ENCODE data around the gene FKBP7. TPM values are rescaled to one million over a fixed set of nuclear protein-coding genes. Genes with fewer than 3 reads are reported as not detected.

Gene FKBP7
- total RNA-seq, 2 experiments from 2014 or later, result 8.3 to 8.5 TPM

DNA sequence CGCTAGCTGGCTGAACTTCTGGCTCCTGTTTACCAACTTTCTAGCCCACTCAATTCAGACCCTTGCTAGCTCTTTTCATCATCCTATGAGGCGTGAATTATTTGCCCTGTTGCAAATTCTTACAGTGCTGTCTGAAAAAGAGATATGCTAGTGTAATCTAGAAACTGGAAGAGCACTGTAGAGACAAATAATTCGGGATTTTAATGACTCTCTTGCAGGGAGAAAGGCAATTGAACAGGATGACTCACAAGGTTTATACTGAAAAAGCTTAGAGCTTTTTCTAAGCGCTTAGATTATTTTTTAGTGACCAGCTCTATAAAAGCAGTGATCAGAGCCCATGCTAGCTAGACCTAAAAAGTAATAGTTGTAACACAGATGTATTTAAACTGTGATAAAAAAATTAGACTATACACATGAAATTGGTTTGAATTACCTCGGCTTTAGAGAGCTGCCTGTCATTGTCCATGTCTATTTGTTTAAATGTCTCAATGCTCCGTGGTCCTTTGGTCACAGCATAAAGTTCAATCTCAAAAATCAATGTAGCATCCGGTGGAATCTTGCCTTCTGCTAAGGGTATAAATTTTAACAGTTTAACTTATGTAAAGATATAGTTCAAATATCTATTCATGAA is 9.1 kb downstream of the FKBP7 start:
- no peak for DNase-seq (ENCODE audit: low spot score)
- Histone ChIP-seq H3K36me3 (ENCODE audit: insufficient read depth, low read length) (peaks cover 32% of the 10 kb centered on the region), H3K27ac (ENCODE audit: low read depth, low read length, poor library complexity, severe bottlenecking) (no peak overlapping the region), H3K79me2 (ENCODE audit: insufficient read depth, low read depth, low read length) (no peaks in the 10 kb centered on the region), H4K20me1 (ENCODE audit: insufficient read depth, low read length) (no peaks in the 10 kb centered on the region), H3K4me1 (ENCODE audit: insufficient read depth, low read length, poor library complexity, severe bottlenecking) (no peaks in the 10 kb centered on the region), H3K4me2 (ENCODE audit: low read length) (no peak overlapping the region), H3K9me3 (ENCODE audit: low read length) (no peaks in the 10 kb centered on the region), H3K9me2 (ENCODE audit: insufficient read depth, low read length) (no peaks in the 10 kb centered on the region), H3K4me3 (ENCODE audit: low read depth, low read length, poor library complexity, severe bottlenecking) (no peak overlapping the region), H2AFZ (ENCODE audit: low read length) (no peak overlapping the region)
- intact Hi-C loops (cut with micrococcal nuclease; ENCODE audit: unreplicated experiment), result no loop called here
- ChIA-PET CTCF (ENCODE audit: unreplicated experiment) (no interaction called here), POLR2A (interaction anchor here (0.5 to 1.0 kb wide), 5 partner anchors 12 to 541 kb away, joined by 3 read pairs; partner anchors contain the start of genes PJVK and PRKRA)
- TF ChIP-seq, protein P1, sequence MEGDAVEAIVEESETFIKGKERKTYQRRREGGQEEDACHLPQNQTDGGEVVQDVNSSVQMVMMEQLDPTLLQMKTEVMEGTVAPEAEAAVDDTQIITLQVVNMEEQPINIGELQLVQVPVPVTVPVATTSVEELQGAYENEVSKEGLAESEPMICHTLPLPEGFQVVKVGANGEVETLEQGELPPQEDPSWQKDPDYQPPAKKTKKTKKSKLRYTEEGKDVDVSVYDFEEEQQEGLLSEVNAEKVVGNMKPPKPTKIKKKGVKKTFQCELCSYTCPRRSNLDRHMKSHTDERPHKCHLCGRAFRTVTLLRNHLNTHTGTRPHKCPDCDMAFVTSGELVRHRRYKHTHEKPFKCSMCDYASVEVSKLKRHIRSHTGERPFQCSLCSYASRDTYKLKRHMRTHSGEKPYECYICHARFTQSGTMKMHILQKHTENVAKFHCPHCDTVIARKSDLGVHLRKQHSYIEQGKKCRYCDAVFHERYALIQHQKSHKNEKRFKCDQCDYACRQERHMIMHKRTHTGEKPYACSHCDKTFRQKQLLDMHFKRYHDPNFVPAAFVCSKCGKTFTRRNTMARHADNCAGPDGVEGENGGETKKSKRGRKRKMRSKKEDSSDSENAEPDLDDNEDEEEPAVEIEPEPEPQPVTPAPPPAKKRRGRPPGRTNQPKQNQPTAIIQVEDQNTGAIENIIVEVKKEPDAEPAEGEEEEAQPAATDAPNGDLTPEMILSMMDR (conservative IDR thresholded peaks at IDR 0.05; ENCODE audit: low read length), result no peak
- TF ChIP-seq EZH2phosphoT487 (IDR thresholded peaks at IDR 0.05; ENCODE audit: borderline replicate concordance, low read depth, low read length), result no peak
- BruUV-seq (replicated peaks), result no TSS peak

DNA sequence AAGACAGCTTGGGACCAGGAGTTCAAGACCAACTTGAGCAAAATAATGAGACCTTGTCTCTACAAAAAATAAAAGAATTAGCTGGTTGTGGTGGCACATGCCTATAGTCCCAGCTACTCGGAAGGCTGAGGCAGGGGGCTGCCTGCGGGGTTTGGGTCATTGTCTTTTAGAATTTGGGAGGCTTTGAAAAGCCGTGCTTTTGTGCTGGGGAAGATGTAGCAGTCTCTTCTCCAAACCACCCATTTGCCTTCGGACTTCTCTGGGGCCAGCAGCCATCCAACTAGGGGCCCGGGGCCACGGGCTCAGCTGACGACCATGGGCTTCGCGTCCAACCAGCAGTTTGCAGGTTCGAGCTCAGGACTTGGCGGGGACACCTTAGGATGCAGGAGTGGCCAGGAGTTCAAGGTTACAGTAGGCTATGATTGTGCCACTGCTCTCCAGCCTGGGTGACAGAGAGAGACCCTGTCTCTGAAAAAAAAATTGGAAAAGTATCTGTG is 21.0 kb downstream of the FKBP7 start:
- H4K20me1 ChIP-seq (ENCODE audit: insufficient read depth, low read length), result no peaks in the 10 kb centered on the region
- no peak overlapping the region for H3K4me2 ChIP-seq (ENCODE audit: low read length)
- H3K36me3 ChIP-seq (ENCODE audit: insufficient read depth, low read length), result no peaks in the 10 kb centered on the region
- H2AFZ ChIP-seq (ENCODE audit: low read length), result no peak overlapping the region
- POLR2A ChIA-PET, result interaction anchor here (0.6 to 1.7 kb wide), 3 partner anchors 12 to 340 kb away, joined by 3 to 5 read pairs (median 3); no protein-coding TSS in a partner anchor
- no peaks in the 10 kb centered on the region for H3K79me2 ChIP-seq (ENCODE audit: insufficient read depth, low read depth, low read length)
- no peaks in the 10 kb centered on the region for H3K9me3 ChIP-seq (ENCODE audit: low read length)
- H3K4me3 ChIP-seq (ENCODE audit: low read depth, low read length, poor library complexity, severe bottlenecking), result no peak overlapping the region
- intact Hi-C loops (cut with micrococcal nuclease; ENCODE audit: unreplicated experiment), result loop anchor here (10.0 kb wide), 1 partner anchor 1193 kb away; the partner anchor contains the start of gene NFE2L2
- BruUV-seq (replicated peaks), result no TSS peak
- H3K27ac ChIP-seq (ENCODE audit: low read depth, low read length, poor library complexity, severe bottlenecking), result no peak overlapping the region
- TF ChIP-seq, protein P1 (conservative IDR thresholded peaks at IDR 0.05; ENCODE audit: low read length), result no peak
- TF ChIP-seq EZH2phosphoT487 (IDR thresholded peaks at IDR 0.05; ENCODE audit: borderline replicate concordance, low read depth, low read length), result no peak
- no peaks in the 10 kb centered on the region for H3K9me2 ChIP-seq (ENCODE audit: insufficient read depth, low read length)
- H3K4me1 ChIP-seq (ENCODE audit: insufficient read depth, low read length, poor library complexity, severe bottlenecking), result no peaks in the 10 kb centered on the region
- DNase-seq (ENCODE audit: low spot score), result no peak
- CTCF ChIA-PET (ENCODE audit: unreplicated experiment), result no interaction called here

DNA sequence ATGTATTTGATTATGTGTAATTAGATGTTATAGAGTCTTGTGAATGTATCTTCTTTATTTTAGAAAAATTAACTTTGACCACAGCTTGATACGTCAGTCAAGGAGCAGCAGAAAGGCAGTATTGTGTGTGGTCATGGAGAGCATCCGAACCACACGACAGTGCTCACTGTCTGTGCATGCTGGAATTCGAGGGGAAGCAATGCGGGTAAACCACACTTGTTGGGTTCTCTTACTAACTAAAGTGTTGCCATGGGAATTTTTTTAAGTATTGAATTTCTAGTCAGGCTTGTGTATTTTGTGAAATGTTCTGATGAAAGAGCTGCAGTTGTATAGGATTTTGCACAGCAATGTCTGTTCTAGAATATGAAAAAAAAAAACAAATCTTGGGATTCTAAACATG is 22.5 kb downstream of the FKBP7 start:
- H3K79me2 ChIP-seq (ENCODE audit: insufficient read depth, low read depth, low read length), result no peaks in the 10 kb centered on the region
- DNase-seq (ENCODE audit: low spot score), result no peak
- H3K27ac ChIP-seq (ENCODE audit: low read depth, low read length, poor library complexity, severe bottlenecking), result no peak overlapping the region
- POLR2A ChIA-PET, result no interaction called here
- no TSS peak for BruUV-seq (replicated peaks)
- CTCF ChIA-PET (ENCODE audit: unreplicated experiment), result no interaction called here
- no peaks in the 10 kb centered on the region for H3K9me3 ChIP-seq (ENCODE audit: low read length)
- H3K4me1 ChIP-seq (ENCODE audit: insufficient read depth, low read length, poor library complexity, severe bottlenecking), result peaks cover 6% of the 10 kb centered on the region
- TF ChIP-seq EZH2phosphoT487 (IDR thresholded peaks at IDR 0.05; ENCODE audit: borderline replicate concordance, low read depth, low read length), result no peak
- TF ChIP-seq, protein P1 (conservative IDR thresholded peaks at IDR 0.05; ENCODE audit: low read length), result no peak
- no peaks in the 10 kb centered on the region for H3K9me2 ChIP-seq (ENCODE audit: insufficient read depth, low read length)
- H3K4me2 ChIP-seq (ENCODE audit: low read length), result no peak overlapping the region
- no peak overlapping the region for H3K4me3 ChIP-seq (ENCODE audit: low read depth, low read length, poor library complexity, severe bottlenecking)
- no peak overlapping the region for H2AFZ ChIP-seq (ENCODE audit: low read length)
- no peaks in the 10 kb centered on the region for H4K20me1 ChIP-seq (ENCODE audit: insufficient read depth, low read length)
- intact Hi-C loops (cut with micrococcal nuclease; ENCODE audit: unreplicated experiment), result loop anchor here (10.0 kb wide), 1 partner anchor 1191 kb away; the partner anchor contains the start of gene NFE2L2
- no peaks in the 10 kb centered on the region for H3K36me3 ChIP-seq (ENCODE audit: insufficient read depth, low read length)

Data from OCI-LY7 (cell line).